Stomach (tissue), 4 donors: ENCODE data around the gene RNF26.

Experiments
- CTCF ChIP-seq, 7 experiments: fragments of 450-650 bp in 4 of 7; fragments of 200-600 bp in 3 of 7; sonication (generic) in 3 of 7; IDR thresholded peaks; one replicate each; pipeline ENCODE4 v1.5.1; 2016 to 2019; ENCODE audit warnings: antibody characterized with exemption in 7 of 7, control low read depth in 2 of 7, mild to moderate bottlenecking in 1 of 7
- POLR2A ChIP-seq, 4 donors: fragments of 450-650 bp; IDR thresholded peaks; one replicate each; pipeline ENCODE4 v1.6.1; 2016; ENCODE audit warnings: antibody characterized with exemption in 4 of 4, control low read depth in 2 of 4, mild to moderate bottlenecking in 1 of 4, moderate library complexity in 1 of 4
- POLR2AphosphoS5 ChIP-seq, 3 donors: sonication (generic); formaldehyde crosslinking; IDR thresholded peaks; one replicate each; pipeline ENCODE4 v1.6.1; 2016; ENCODE audit warnings: antibody characterized with exemption in 3 of 3

- TF ChIP-seq CTCF (IDR thresholded peaks at IDR 0.05) (no peak), POLR2A (IDR thresholded peaks at IDR 0.05) (no peak), POLR2AphosphoS5 (IDR thresholded peaks at IDR 0.05) (no peak)
Measured at GRCh38 chr11:119366690-119367620, 32.6 kb downstream of the RNF26 start.
